RWPE2 (cell line): Measurements from ENCODE around the gene LYRM7.
A peak's percentile ranks its signal among the peaks of the same experiment; 100 is the strongest.

ENCODE experiments used
- ATAC-seq: fragments of 200-7000 bp; cut with Tn5 transposase; 3 replicates; pipeline ENCODE4 v1.9.1; 2021; ENCODE audit warnings: low read depth
- DNase-seq: peaks from one replicate; pipeline ENCODE4 v3.0.0-alpha.2; 2020; ENCODE audit warnings: low spot score
- H3K27ac ChIP-seq: fragments of 450-650 bp; 2 replicates; pipeline ENCODE4 v1.5.1; 2017; ENCODE audit warnings: mild to moderate bottlenecking; ENCODE audit not compliant: poor library complexity, severe bottlenecking
- H3K27me3 ChIP-seq: fragments of 250-450 bp; sonication (Bioruptor Pico); 2 replicates; pipeline ENCODE4 v1.5.1; 2021; ENCODE audit warnings: mild to moderate bottlenecking, moderate library complexity; ENCODE audit not compliant: insufficient read depth, poor library complexity, severe bottlenecking
- H3K36me3 ChIP-seq: fragments of 250-450 bp; sonication (Bioruptor Pico); 2 replicates; pipeline ENCODE4 v1.5.1; 2020; ENCODE audit warnings: low read depth, mild to moderate bottlenecking, moderate library complexity
- H3K4me1 ChIP-seq: fragments of 250-450 bp; sonication (Bioruptor Pico); 2 replicates; pipeline ENCODE4 v1.5.1; 2021; ENCODE audit warnings: mild to moderate bottlenecking, moderate library complexity; ENCODE audit not compliant: insufficient read depth, poor library complexity, severe bottlenecking
- H3K4me3 ChIP-seq: fragments of 250-450 bp; sonication (Bioruptor Pico); 2 replicates; pipeline ENCODE4 v1.5.1; 2021; ENCODE audit warnings: mild to moderate bottlenecking, moderate library complexity; ENCODE audit not compliant: severe bottlenecking
- H3K9me3 ChIP-seq: fragments of 250-450 bp; sonication (Bioruptor Pico); 2 replicates; pipeline ENCODE4 v1.5.1; 2021; ENCODE audit warnings: mild to moderate bottlenecking, moderate library complexity; ENCODE audit not compliant: severe bottlenecking
- CTCF ChIP-seq: fragments of 450-650 bp; IDR thresholded peaks from one replicate; pipeline ENCODE4 v1.5.1; 2017; ENCODE audit warnings: mild to moderate bottlenecking, moderate library complexity; ENCODE audit not compliant: poor library complexity, severe bottlenecking

Gene LYRM7

GRCh38 chr5:131225282-131225974, 54.7 kb downstream of the LYRM7 start:
- no peak for DNase-seq
- H3K4me3 ChIP-seq = no peak overlapping the region
- no peaks in the 10 kb centered on the region for H3K36me3 ChIP-seq
- TF ChIP-seq CTCF = no peak
- H3K9me3 ChIP-seq = no peaks in the 10 kb centered on the region
- H3K27ac ChIP-seq = no peak overlapping the region
- H3K4me1 ChIP-seq = peaks cover 8% of the 10 kb centered on the region
- H3K27me3 ChIP-seq = no peaks in the 10 kb centered on the region
- no peak for ATAC-seq

GRCh38 chr5:131226899-131227298, 56.2 kb downstream of the LYRM7 start:
- H3K4me1 ChIP-seq = peaks cover 4% of the 10 kb centered on the region
- no peaks in the 10 kb centered on the region for H3K36me3 ChIP-seq
- ATAC-seq = no peak
- no peaks in the 10 kb centered on the region for H3K27me3 ChIP-seq
- H3K27ac ChIP-seq = no peak overlapping the region
- H3K4me3 ChIP-seq = no peak overlapping the region
- no peak for DNase-seq
- no peaks in the 10 kb centered on the region for H3K9me3 ChIP-seq
- TF ChIP-seq CTCF = no peak

GRCh38 chr5:131228646-131229045, 57.9 kb downstream of the LYRM7 start:
- no peak overlapping the region for H3K4me3 ChIP-seq
- no peak for DNase-seq
- no peak overlapping the region for H3K27ac ChIP-seq
- no peaks in the 10 kb centered on the region for H3K36me3 ChIP-seq
- no peaks in the 10 kb centered on the region for H3K4me1 ChIP-seq
- no peaks in the 10 kb centered on the region for H3K27me3 ChIP-seq
- TF ChIP-seq CTCF = no peak
- ATAC-seq = no peak
- no peaks in the 10 kb centered on the region for H3K9me3 ChIP-seq

- no peaks in the 10 kb centered on the region for H3K4me1 ChIP-seq
- DNase-seq (no peak), ATAC-seq (no peak)
- H3K27ac ChIP-seq = no peak overlapping the region
- H3K36me3 ChIP-seq = no peaks in the 10 kb centered on the region
- H3K4me3 ChIP-seq = no peak overlapping the region
- no peaks in the 10 kb centered on the region for H3K9me3 ChIP-seq
- no peak for TF ChIP-seq CTCF
- no peaks in the 10 kb centered on the region for H3K27me3 ChIP-seq
These were observed 58.9 kb downstream of the LYRM7 start for GRCh38 chr5:131229623-131230022.

GRCh38 chr5:131230406-131230805, 59.7 kb downstream of the LYRM7 start:
- H3K36me3 ChIP-seq = no peaks in the 10 kb centered on the region
- TF ChIP-seq CTCF = no peak
- H3K4me1 ChIP-seq = no peaks in the 10 kb centered on the region
- no peak for DNase-seq
- no peak overlapping the region for H3K27ac ChIP-seq
- ATAC-seq = peak; percentile 44; the same call in 2 of the 3 replicates
- H3K27me3 ChIP-seq = no peaks in the 10 kb centered on the region
- H3K9me3 ChIP-seq = no peaks in the 10 kb centered on the region
- H3K4me3 ChIP-seq = no peak overlapping the region
